ENCODE data around the gene WDR86.

WDR86 gene

GRCh38 chr7:151423936-151424335 lies 14.1 kb upstream of the WDR86 start:
- Histone ChIP-seq H3K27ac (no peak overlapping the region), H3K27me3 (ENCODE audit: insufficient read depth, low read depth, severe bottlenecking) (no peaks in the 10 kb centered on the region), H3K36me3 (no peaks in the 10 kb centered on the region), H3K9me3 (ENCODE audit: severe bottlenecking) (no peaks in the 10 kb centered on the region), H3K4me3 (ENCODE audit: low read depth, low read length) (no peak overlapping the region)
- TF ChIP-seq CTCF (IDR thresholded peaks at IDR 0.05; ENCODE audit: low read depth, low read length) = no peak
- DNase-seq = no peak

GRCh38 chr7:151423226-151423625 lies 13.4 kb upstream of the WDR86 start:
- H3K9me3 ChIP-seq (ENCODE audit: severe bottlenecking) = no peaks in the 10 kb centered on the region

GRCh38 chr7:151422212-151422611 lies 12.4 kb upstream of the WDR86 start:
- Histone ChIP-seq H3K36me3 (no peaks in the 10 kb centered on the region), H3K4me3 (ENCODE audit: low read depth, low read length) (no peak overlapping the region), H3K27me3 (ENCODE audit: insufficient read depth, low read depth, severe bottlenecking) (no peaks in the 10 kb centered on the region), H3K27ac (no peak overlapping the region), H3K9me3 (ENCODE audit: severe bottlenecking) (no peaks in the 10 kb centered on the region)
- TF ChIP-seq CTCF (IDR thresholded peaks at IDR 0.05; ENCODE audit: low read depth, low read length) = no peak
- DNase-seq = no peak

More at GRCh38 chr7:151423226-151423625, 13.4 kb upstream of the WDR86 start:
- no peak overlapping the region for H3K4me3 ChIP-seq (ENCODE audit: low read depth, low read length)
- H3K27ac ChIP-seq = no peak overlapping the region
- H3K36me3 ChIP-seq = no peaks in the 10 kb centered on the region
- no peaks in the 10 kb centered on the region for H3K27me3 ChIP-seq (ENCODE audit: insufficient read depth, low read depth, severe bottlenecking)
- no peak for TF ChIP-seq CTCF (IDR thresholded peaks at IDR 0.05; ENCODE audit: low read depth, low read length)
- no peak for DNase-seq

GRCh38 chr7:151420144-151420543 lies 10.3 kb upstream of the WDR86 start:
- no peaks in the 10 kb centered on the region for H3K36me3 ChIP-seq
- no peaks in the 10 kb centered on the region for H3K9me3 ChIP-seq (ENCODE audit: severe bottlenecking)
- H3K27ac ChIP-seq = no peak overlapping the region; the same call in 1 of the 2 replicates
- H3K4me3 ChIP-seq (ENCODE audit: low read depth, low read length) = no peak overlapping the region
- TF ChIP-seq CTCF (IDR thresholded peaks at IDR 0.05; ENCODE audit: low read depth, low read length) = no peak
- H3K27me3 ChIP-seq (ENCODE audit: insufficient read depth, low read depth, severe bottlenecking) = no peaks in the 10 kb centered on the region
- no peak for DNase-seq

- no peaks in the 10 kb centered on the region for H3K9me3 ChIP-seq (ENCODE audit: severe bottlenecking)
- no peak overlapping the region for H3K27ac ChIP-seq
- H3K36me3 ChIP-seq = no peaks in the 10 kb centered on the region
- no peak overlapping the region for H3K4me3 ChIP-seq (ENCODE audit: low read depth, low read length)
- DNase-seq = no peak
- H3K27me3 ChIP-seq (ENCODE audit: insufficient read depth, low read depth, severe bottlenecking) = no peaks in the 10 kb centered on the region
- TF ChIP-seq CTCF (IDR thresholded peaks at IDR 0.05; ENCODE audit: low read depth, low read length) = no peak
Measured at GRCh38 chr7:151416941-151417315, 7.1 kb upstream of the WDR86 start.

- H3K27ac ChIP-seq = no peak overlapping the region
- no peaks in the 10 kb centered on the region for H3K36me3 ChIP-seq
- H3K9me3 ChIP-seq (ENCODE audit: severe bottlenecking) = no peaks in the 10 kb centered on the region
- DNase-seq = no peak
- no peaks in the 10 kb centered on the region for H3K27me3 ChIP-seq (ENCODE audit: insufficient read depth, low read depth, severe bottlenecking)
- TF ChIP-seq CTCF (IDR thresholded peaks at IDR 0.05; ENCODE audit: low read depth, low read length) = no peak
- no peak overlapping the region for H3K4me3 ChIP-seq (ENCODE audit: low read depth, low read length)
Measured at GRCh38 chr7:151416112-151416940, 6.5 kb upstream of the WDR86 start.

Data from WERI-Rb-1 (cell line).